CD4-positive, alpha-beta T cell treated with Interleukin-12 subunit alpha and Interleukin-12 subunit beta, for 1 hour (primary cell): ENCODE data around the gene LCLAT1.

Experiments
- DNase-seq: peaks from one replicate; pipeline ENCODE4 v3.0.0-alpha.2; 2020

The LCLAT1 gene

DNA sequence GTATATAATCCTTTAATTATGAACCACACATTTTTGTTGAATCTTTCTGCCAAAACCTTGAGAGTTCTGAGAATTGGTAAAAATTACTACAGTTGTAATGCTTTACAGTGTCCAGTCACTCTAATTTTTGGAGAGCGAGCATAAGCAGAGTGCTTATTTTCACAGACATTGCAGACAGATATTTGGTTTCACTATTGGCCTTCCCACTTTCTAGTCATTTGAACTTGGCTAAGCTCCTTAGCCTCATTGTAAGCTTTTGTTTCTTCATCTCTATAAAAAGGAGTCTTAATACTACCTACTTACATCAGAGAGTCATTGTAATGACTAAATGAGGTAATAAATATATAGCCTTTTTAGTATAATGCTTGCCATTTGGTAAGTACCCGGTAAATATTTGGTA, 80.4 kb downstream of the LCLAT1 start:
- no peak for DNase-seq

DNA sequence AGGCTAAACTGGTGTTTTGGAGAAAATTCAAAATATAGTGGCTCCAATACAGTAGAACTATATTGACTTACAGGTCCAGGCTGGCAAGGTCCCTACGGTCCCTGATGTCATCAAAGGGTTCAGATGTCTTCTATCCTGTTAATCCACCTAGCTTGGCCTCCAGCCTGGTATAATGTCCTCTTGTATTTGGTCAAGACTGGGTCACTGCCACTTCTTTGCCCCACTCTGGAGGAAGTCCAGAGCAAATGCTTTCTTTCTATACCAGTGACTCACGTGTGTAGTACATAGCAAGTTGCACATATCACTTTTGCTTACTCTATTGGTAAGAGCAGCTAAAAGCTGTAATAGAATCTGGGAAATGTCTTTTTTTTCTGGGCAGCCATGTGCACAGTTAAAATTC, 80.8 kb downstream of the LCLAT1 start:
- DNase-seq: no peak

DNA sequence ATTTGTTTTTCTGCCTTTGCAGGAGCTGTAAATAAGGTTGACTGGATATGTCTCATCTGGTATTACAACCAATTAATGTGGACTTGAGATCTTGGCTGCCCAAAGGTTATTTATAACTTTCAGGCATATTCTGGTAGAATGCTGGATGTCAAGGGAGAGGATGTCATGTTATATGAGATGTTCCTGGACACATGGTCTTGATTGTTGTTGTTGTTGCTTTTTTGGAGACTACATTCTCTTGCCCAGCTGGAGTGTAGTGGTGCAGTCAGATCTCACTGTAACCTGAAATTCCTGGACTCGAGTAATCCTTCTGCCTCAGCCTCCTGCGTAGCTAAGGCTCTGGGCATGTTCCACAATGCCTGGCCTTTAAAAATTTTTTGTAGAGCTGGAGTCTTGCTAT, 83.3 kb downstream of the LCLAT1 start:
- no peak for DNase-seq

DNA sequence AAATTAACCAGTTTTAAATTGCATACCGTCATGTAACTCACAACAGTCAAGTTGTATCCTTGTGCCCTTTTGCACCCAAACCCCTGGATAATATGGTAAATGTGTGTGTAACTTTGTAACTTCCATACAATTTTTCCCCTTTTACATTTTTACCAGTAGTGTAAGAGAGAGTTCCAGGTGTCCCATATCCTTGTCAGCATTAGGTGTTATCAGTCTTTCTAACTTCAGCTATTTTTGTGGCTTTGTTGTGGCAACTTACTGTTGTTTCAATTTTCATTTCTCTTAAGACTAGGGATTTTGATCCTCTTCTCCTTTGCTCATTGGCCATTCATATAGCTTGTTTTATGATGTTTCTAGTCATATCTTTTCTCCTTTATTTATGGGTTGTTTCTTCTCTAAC, 94.6 kb downstream of the LCLAT1 start:
- DNase-seq: no peak

DNA sequence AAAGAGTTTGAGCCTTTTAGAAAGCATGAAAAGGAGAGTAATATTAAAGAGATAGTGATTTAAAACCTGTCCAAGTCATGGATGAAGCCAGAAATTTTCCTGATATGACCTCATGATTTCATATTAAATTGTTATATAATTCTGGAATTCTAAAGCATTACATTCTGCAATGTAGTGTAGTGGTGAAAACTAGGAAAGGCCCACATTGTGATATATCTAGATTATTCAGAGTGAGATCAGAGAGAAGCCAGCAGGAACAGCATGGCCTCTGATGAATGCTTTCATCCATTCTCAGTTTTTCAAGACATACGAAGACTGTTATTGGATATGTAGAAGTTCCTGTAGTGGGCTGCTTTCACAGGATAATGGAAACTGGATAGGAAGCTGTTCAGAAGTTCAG, 98.8 kb downstream of the LCLAT1 start:
- no peak for DNase-seq

DNA sequence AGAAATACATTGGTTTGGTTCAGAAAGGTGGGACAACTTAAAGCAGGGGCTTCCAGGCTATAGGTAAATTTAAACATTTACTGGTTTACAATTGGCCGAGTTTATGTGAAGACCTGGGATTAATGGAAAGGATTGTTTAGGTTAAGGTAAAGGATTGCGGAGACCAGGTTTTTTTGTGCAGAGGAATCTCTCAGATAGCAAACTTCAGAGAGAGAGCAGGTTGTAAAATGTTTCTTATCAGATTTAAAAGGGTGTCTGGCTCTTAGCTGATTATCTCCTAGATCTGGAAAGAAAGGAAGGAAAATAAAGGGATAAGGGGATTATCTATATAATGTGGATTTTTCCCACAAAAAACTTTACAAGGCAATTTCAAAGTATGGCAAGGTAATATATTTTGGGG, 101.3 kb downstream of the LCLAT1 start:
- DNase-seq: no peak

DNA sequence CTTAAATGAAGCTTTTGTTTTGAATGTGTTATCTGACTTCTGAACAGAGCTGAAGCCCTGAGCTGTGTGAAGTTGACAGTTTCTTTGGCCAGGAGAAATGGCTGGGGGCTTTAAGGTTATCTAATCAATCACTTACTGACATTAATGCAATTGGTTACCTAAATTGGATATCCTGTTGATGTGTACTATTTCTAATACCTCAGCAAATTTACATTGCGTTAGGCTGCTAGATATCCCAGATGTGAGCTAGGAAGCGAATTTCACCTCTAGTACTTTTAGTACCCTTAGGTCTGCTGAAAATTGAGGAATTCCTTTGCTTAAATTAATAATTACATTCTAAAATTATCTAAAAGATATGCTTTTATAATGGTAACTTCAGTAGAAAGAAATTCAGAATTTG, 102.0 kb downstream of the LCLAT1 start:
- DNase-seq: no peak

DNA sequence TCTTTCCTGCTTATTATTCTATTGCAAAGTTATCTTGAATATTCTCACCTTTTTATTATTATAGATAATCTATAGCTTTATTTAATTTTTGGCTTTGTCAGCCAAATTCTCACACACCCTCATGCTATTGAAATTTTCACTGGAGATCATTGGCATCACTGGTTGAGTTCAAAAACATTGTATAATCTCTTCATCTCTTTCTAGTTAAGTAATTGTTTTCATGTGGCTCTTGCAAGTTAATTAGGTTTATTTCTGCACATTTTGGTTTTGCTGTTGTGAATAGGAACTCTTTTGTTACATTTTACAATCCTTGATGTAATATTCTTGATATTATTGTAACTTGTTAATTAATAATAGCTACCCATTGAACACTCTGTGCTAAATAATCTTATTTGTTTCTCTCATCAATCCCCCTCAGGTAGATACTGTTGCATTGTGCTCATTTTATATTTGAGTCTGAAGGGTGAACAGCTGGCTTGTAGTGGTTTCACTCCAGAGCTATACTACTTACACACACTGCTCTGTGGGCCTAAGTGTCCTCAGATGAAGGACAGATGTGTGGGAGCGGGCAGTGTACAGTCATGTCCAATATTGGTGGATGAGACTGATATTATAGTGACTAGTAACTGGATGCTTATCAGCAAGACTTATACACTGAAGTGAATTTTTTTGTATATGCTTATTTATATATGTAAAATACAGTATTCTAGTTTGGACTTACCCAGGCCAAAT, 112.7 kb downstream of the LCLAT1 start:
- DNase-seq: no peak

DNA sequence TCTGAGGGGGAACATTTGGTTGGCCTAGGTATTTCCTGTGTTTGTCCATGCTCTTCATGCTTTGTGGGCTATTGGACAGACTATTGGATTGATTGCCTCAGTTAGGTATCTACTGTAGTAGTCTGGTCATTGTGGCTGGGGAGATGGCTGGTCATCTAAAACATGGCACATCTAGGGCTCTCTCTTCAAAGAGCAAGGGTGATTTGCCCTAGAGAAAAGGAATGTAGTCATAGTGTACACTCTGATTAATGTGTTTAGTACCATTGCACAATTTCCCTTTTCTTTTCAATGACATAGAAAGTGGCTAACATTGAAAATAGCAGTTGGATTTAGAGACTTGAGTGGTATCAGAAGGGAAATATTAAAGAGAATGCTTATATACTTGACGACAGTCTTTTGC, 114.3 kb downstream of the LCLAT1 start:
- no peak for DNase-seq

DNA sequence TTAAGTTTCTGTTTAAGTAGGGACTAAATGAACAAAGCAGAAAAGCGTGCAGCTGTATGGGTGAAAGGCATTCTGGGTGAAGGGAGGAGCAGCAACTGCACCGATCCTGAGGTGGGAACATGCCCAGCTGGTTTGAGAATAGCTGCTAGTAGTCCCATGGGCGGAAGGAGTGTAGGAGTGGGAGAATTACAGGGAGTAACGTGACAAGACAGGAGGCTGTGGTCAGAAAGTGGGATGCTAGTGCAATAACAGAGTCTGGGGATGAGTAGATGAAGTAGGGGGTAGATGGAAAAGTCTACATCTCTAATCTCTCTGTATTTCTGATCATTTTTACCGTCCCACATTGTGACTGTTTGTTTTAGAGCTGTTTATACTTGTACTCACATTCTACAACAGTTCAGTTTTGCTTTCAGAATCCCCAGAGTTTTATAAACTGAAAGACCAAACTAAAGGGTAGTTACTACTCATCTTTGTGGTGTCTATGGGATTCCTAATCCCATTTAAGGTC, 118.9 kb downstream of the LCLAT1 start:
- no peak for DNase-seq

DNA sequence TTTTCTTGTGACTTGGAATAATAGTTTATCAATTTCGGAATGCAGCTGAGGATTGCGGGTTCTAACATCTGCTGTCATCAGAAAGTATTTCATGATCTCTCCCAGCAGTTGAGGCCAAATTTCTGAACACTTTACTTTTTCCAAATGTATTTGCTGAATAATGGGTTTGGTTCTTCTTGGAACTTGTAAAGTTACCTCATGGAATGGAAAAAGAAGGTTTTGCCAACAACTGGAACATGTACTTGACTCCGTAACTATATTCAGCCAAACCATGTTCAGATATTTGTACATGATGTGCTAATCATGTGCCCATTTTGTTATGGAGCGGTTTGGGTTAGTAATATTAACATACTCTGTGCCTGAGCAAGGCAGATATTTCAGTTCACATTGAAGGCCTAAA, 119.6 kb downstream of the LCLAT1 start:
- no peak for DNase-seq

DNA sequence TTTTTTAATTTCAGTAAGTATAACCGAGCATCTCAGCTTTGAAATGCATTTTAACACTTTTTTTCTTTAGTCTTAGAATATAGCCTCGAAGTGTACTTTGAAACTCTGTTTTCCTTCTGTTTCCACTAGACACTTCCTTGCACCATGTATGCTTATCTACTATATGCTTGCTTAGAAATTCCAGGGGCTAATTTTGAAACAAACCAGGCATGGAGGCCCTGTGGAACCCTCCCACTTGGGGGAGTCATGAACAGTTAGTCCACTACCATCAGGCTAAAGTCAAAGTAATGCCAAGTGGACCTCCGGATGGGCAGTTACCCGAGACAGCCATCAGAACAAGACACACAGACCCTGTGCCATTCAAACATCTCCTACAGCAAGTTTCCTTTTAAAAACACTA, 120.3 kb downstream of the LCLAT1 start:
- no peak for DNase-seq

DNA sequence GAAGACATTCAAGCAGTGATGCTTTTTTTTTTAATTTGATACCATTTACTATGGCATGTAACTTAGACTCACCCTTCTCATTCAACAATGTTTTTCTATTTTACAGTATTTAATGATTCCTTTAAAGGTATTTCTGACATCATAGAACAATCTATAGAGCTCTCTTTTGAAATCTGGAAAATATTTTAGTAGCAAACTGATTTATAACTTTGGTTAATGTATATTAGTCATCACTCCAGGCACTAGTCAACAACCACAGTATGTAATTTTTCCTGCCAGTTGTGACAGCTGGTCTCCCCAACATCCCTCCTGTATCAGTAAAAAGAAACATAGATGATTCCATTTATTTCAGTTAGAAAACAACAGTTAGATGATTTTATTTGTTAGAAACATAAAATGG, 122.9 kb downstream of the LCLAT1 start:
- DNase-seq: no peak

DNA sequence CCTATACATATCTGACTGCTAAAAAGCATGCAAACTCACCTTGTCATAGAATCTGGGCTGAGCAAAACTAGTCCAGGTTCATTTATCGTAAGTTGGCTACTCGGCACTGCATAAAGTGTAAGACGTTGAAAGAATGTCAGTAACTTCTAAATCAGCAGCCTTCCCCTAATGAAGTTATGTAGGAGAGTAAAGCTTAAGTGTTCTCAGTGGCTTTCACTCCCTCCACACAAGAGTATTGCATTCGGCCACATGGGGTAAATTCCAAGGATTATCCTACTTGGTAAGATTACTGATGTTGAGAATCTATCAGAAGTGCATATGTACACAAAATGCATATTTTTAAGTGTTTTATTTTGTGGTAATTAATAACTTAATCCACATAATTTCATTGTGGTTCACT, 130.1 kb downstream of the LCLAT1 start:
- no peak for DNase-seq

DNA sequence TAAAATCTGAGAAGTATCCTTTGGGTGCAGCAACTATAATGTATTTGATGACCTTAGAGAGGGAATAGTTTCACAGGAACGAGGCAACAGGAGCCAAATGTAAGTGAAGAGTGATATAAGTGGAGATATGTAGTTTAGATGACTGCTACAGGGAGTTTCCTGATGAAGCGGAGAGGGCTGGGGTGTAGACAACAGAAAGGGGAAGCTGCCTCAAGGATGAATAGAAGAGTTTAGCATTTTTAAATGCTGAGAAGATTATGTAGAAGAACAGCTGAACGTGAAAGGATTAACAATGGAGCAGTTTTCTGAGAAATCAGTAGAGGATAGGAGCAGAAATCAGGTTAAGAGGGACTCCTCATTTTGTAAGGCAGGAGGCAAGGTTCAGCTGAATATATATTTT, 133.3 kb downstream of the LCLAT1 start:
- DNase-seq: no peak

DNA sequence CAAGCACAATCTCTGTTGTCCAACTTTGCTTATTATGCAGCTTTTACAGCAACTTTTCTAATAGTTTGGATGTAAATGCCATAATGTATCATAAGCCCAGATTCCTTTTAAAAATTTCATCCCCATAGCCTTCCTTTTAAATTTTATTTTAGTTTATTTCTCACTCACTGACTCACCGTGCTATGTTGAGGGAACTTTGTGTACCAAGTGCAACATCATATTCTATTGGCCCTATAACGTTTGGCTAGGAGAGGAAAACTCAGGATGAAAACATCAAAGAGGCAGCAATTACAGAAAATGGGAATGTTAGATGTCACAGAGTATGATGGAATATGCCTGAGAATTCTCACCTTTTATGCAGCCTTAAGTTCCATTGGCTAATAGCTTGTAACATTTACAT, 135.5 kb downstream of the LCLAT1 start:
- no peak for DNase-seq

DNA sequence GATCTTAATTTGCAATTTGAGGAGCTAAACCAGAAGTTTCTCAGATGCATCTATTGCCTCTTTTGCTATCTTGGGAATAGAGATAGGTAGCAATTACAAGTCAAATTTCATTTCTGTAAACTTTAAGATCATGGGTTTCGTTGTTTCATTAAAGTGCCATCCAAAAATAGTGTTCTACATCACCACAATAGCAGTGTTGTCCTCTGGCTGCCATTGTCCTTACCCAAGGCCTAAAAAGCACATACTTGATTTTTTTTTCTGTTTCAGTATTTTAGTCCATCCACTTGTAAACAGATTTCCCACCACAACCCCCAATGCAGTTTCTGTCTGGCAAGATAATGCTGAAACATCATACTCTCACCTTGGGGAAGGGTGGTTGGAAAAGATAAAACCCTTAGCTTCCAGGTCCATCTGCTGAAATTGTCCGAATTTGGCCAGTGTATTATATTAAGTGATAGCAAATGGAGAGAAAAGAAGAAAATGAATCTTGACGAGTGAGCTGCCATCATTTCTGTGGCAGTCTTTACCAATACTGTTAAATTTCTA, 136.2 kb downstream of the LCLAT1 start:
- DNase-seq: no peak

DNA sequence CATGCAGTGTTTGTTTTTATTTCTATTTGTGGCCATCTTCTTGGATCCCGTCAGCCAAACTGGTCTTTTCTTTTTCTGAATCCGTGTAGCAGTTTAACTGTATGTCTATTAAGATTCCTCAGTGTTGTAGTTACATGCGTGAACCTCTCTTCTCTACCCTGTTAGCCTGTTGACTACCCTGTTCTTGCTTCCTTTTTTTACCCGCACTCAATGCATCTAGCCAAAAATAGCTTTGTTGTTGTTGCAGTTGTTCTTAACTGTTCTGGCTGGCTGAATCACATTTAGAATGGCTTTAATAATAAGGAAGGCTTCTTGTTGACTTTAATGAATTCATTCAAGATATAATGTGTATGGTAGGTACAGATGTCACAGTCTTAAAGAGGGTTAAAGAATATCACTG, 137.1 kb downstream of the LCLAT1 start:
- no peak for DNase-seq

DNA sequence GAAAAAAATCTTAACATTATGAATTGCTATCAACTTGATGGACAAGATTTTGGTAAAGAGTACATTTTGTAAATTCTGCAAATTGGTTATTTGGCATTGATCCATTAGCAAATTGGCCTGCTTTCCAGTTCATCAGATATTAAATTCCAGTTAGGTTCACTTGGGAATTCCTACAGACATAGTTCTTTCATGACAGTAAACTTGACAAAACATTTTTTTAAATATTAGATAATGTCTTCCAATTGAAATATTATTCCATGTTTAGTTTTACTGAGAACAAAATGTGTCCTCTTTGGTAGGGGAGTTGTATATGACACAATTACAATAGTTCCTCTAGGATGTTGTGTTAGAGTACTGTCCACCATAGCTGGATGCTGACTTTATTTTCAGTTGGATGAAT, 141.9 kb downstream of the LCLAT1 start:
- no peak for DNase-seq

DNA sequence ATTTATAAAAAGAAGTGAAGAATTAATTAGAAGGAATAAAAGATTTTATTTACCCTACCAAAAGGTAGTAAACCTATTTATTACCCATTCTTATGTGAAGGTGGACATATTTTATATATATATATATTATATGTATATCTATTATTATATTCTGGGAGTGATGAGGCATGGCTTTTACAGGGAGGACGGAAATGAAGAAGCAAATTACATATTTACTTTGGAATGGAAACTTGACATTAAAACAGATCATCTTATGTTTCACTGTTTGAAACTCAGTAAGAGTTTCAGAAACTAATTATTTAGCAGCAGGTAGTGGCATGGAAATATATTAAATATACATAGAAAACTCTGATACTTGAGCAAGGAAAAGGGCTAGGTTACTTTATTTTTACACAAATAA, 143.4 kb downstream of the LCLAT1 start:
- DNase-seq: no peak

DNA sequence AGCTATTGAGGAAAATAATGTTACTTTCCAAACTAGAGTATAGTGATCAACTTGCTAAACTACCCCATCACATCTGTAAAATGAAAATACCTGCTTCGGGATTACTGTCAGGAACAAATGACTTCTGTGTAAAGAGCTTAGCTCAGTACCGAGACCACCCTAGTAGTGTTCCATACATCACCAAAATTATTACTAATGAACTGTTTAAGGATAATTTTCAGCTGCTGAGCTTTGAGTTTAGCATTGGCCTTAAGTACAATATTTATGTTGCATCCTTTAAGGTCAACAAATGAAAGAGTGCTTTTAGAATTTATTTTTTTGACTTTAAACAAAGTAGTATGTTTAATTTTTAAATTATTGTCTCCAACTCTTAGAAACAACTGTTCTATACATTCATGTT, 144.1 kb downstream of the LCLAT1 start:
- no peak for DNase-seq

DNA sequence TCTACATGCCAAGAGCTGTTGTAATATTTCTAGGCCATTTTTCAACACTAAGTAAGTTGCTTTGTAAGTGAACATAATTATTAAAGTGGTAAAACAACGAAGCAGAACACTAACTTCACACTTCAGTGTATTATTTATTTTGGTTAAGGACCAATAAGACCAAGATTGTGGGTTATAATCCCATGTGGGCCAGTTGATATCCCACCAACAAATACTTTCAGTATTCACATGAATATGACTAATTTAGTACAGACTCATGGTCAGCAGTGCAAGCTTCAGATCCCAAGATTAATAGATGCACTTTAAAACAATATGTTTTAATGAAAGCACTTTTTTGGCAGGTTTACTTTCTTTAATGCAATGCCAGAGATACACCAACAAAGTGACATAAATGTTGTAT, 154.3 kb downstream of the LCLAT1 start:
- no peak for DNase-seq

DNA sequence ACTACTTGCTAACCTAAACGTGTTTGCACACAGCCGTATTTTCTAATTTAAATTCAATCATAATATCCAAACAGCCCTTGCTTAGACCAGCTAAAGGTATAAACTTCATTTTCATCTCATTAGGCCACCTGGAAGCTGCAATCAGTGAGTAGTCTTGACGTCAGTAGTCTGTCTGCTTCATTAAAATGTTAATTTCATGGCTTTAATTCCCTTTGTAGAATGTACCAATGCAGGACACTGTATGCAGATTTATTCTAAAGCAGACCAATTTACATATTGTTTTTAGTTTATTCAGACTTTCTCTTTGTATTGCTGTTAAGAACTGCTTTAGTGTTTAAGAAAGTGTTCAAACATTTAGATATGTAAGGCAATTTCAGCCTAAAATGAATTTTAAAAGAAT, 158.2 kb downstream of the LCLAT1 start:
- DNase-seq: no peak

DNA sequence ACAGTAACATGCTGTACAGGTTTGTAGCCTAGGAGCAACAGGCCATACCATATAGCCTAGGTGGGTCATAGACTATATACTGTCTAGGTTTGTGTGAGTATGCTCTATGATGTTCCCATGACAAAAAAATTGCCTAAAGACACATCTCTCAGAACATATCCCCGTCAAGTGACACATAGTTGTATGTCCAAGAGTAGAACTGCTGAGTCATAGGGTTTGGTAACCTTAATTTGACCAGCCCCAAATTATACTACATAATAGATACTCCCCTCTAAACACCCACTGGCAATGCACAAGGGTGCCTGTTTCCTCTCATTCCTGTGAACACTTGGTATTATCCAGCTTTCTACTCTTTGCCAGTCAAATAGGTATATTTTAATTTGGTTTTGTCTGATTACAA, 161.6 kb downstream of the LCLAT1 start:
- no peak for DNase-seq

DNA sequence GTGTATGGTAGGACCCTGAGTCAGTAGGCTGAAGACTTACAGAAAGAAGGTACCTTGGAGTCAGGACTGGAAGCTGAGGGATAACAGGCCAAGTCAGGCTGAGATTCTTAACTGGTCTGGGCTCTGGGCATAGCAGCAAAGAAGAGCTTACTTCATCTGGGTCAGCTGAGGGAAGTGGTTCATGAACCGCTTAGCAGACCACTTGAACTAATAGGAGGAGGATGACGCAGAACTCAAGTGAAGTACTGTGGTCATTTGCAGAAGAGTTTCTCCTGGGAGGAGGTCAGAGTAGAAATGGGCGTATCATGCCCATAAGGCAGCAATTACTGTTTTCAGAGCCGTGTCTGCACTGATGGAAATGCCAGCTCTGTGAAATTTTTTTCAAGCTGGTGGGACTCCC, 164.5 kb downstream of the LCLAT1 start:
- DNase-seq: no peak
